Liver (tissue), 9 donors: ENCODE data around the gene ANKRD9. TPM values are rescaled to one million over a fixed set of nuclear protein-coding genes. Genes with fewer than 3 reads are reported as not detected.

ENCODE experiments used
- DNase-seq: peaks from one replicate; pipeline ENCODE4 v3.0.0-alpha.2; 2017; ENCODE audit warnings: low spot score
- H3K27ac ChIP-seq, 2 donors: one replicate each; pipeline ENCODE4 v1.7.0; 2013; ENCODE audit warnings: inconsistent platforms in 2 of 2, low read length in 2 of 2, control low read depth in 1 of 2, low read depth in 1 of 2, mild to moderate bottlenecking in 1 of 2
- H3K27me3 ChIP-seq, 4 donors: one replicate each; pipeline versions ENCODE4 v1.6.1 to v1.7.0; 2013; ENCODE audit warnings: low read length in 3 of 4, inconsistent platforms in 1 of 4, mild to moderate bottlenecking in 1 of 4, moderate library complexity in 1 of 4; ENCODE audit not compliant: control insufficient read depth in 4 of 4, insufficient read depth in 4 of 4
- H3K36me3 ChIP-seq, 4 donors: one replicate each; pipeline versions ENCODE4 v1.6.1 to v1.7.0; 2013; ENCODE audit warnings: low read length in 3 of 4, mild to moderate bottlenecking in 3 of 4, low read depth in 1 of 4, moderate library complexity in 1 of 4; ENCODE audit not compliant: control insufficient read depth in 4 of 4, insufficient read depth in 3 of 4
- H3K4me1 ChIP-seq, 4 donors: one replicate each; pipeline versions ENCODE4 v1.6.1 to v1.7.0; 2013; ENCODE audit warnings: low read length in 3 of 4, mild to moderate bottlenecking in 3 of 4, moderate library complexity in 1 of 4; ENCODE audit not compliant: control insufficient read depth in 4 of 4, insufficient read depth in 4 of 4
- H3K4me3 ChIP-seq, 3 donors: one replicate each; pipeline versions ENCODE4 v1.6.1 to v1.7.0; 2013; ENCODE audit warnings: low read length in 3 of 3, control low read depth in 1 of 3, low read depth in 1 of 3, mild to moderate bottlenecking in 1 of 3
- H3K9ac ChIP-seq, 2 donors: one replicate each; pipeline ENCODE4 v1.7.0; 2013; ENCODE audit warnings: low read length in 2 of 2, mild to moderate bottlenecking in 2 of 2, moderate library complexity in 2 of 2, control low read depth in 1 of 2, low read depth in 1 of 2
- H3K9me3 ChIP-seq, 4 donors: one replicate each; pipeline versions ENCODE4 v1.6.1 to v1.7.0; 2013; ENCODE audit warnings: low read length in 3 of 4; ENCODE audit not compliant: control insufficient read depth in 4 of 4
- ATF3 ChIP-seq: IDR thresholded peaks from 2 replicates; pipeline ENCODE4 v1.6.1; 2016; ENCODE audit warnings: antibody characterized with exemption
- EGR1 ChIP-seq, 2 donors: IDR thresholded peaks; 2 replicates each; pipeline ENCODE4 v1.6.1; 2016 to 2018; ENCODE audit warnings: antibody characterized with exemption in 2 of 2, low read depth in 2 of 2
- FOXA1 ChIP-seq: IDR thresholded peaks from 2 replicates; pipeline ENCODE4 v1.6.1; 2016; ENCODE audit warnings: antibody characterized with exemption
- FOXA2 ChIP-seq: IDR thresholded peaks from 2 replicates; pipeline ENCODE4 v1.6.1; 2016; ENCODE audit warnings: antibody characterized with exemption
- GABPA ChIP-seq, 2 donors: IDR thresholded peaks in 1 of 2; conservative IDR thresholded peaks in 1 of 2; 2 replicates each; pipeline ENCODE4 v1.6.1; 2016; ENCODE audit warnings: antibody characterized with exemption in 2 of 2, mild to moderate bottlenecking in 1 of 2, moderate library complexity in 1 of 2
- HNF4A ChIP-seq, 2 donors: conservative IDR thresholded peaks; 2 replicates each; pipeline ENCODE4 v1.6.1; 2016; ENCODE audit warnings: antibody characterized with exemption in 2 of 2, mild to moderate bottlenecking in 2 of 2
- HNF4G ChIP-seq: IDR thresholded peaks from 2 replicates; pipeline ENCODE4 v1.6.1; 2016; ENCODE audit warnings: antibody characterized with exemption
- MAX ChIP-seq: IDR thresholded peaks from 2 replicates; pipeline ENCODE4 v1.6.1; 2016; ENCODE audit warnings: antibody characterized with exemption
- NR2F2 ChIP-seq: IDR thresholded peaks from 2 replicates; pipeline ENCODE4 v1.6.1; 2016; ENCODE audit warnings: antibody characterized with exemption
- RAD21 ChIP-seq, 2 donors: IDR thresholded peaks; 2 replicates each; pipeline ENCODE4 v1.6.1; 2016; ENCODE audit warnings: antibody characterized with exemption in 2 of 2, mild to moderate bottlenecking in 2 of 2
- REST ChIP-seq: IDR thresholded peaks from 2 replicates; pipeline ENCODE4 v1.6.1; 2016; ENCODE audit warnings: antibody characterized with exemption, mild to moderate bottlenecking
- RXRA ChIP-seq, 2 donors: IDR thresholded peaks; 2 replicates each; pipeline ENCODE4 v1.6.1; 2017 to 2018; ENCODE audit warnings: antibody characterized with exemption in 2 of 2, mild to moderate bottlenecking in 1 of 2
- SP1 ChIP-seq: IDR thresholded peaks from 2 replicates; pipeline ENCODE4 v1.6.1; 2018; ENCODE audit warnings: antibody characterized with exemption, mild to moderate bottlenecking
- TAF1 ChIP-seq: conservative IDR thresholded peaks from 2 replicates; pipeline ENCODE4 v1.6.1; 2016; ENCODE audit warnings: antibody characterized with exemption, mild to moderate bottlenecking
- ZBTB33 ChIP-seq: IDR thresholded peaks from 2 replicates; pipeline ENCODE4 v1.6.1; 2016; ENCODE audit warnings: antibody characterized with exemption
- WGBS: extraction: QIAGEN DNeasy Blood & Tissue Kit; methylation state at CpG from one replicate; pipeline ENCODE4 v1.1.7; 2013; 5-methylcytosine and 5-hydroxymethylcytosine counted together
- polyA plus RNA-seq, 2 donors: library from polyadenylated mRNA; stranded (reverse) in 1 of 2; unstranded in 1 of 2; fragments of 200-250 nt in 1 of 2; fragments of >200 nt in 1 of 2; fragmentation: Nextera tagmentation in 1 of 2; extraction: Ambion mirVana in 1 of 2; gene quantifications; one replicate each; pipeline versions ENCODE4 v1.2.1 to v1.2.3, GENCODE V29; 2013 to 2015
- total RNA-seq, 2 donors: library from RNA; depleted of rRNA; stranded (reverse); fragments of >200 nt; gene quantifications; one replicate each; pipeline ENCODE4 v1.2.3, GENCODE V29; 2014
- donor health status: healthy.
- donor health status: healthy.
- donor health status: healthy.
- donor health status: healthy.
- donor health status: healthy.

Gene ANKRD9
- total and polyA plus RNA-seq, 4 donors = 1.5 to 67.5 (median 7.5) TPM

GRCh38 chr14:102556098-102556677 lies 46.6 kb upstream of the ANKRD9 start:
- TF ChIP-seq ATF3 (no peak), EGR1 (IDR thresholded peaks at IDR 0.05; ENCODE audit: low read depth in 2 of 2) (no peak), ZBTB33 (no peak), FOXA2 (no peak), RXRA (IDR thresholded peaks at IDR 0.05) (no peak), FOXA1 (no peak), HNF4G (no peak), MAX (no peak), REST (no peak), GABPA (IDR thresholded peaks at IDR 0.05 in 1 of 2, conservative IDR thresholded peaks at IDR 0.05 in 1 of 2) (no peak), SP1 (no peak), NR2F2 (no peak), HNF4A (conservative IDR thresholded peaks at IDR 0.05) (no peak), TAF1 (no peak), RAD21 (IDR thresholded peaks at IDR 0.05) (no peak)
- Histone ChIP-seq H3K36me3 (no peaks in the 10 kb centered on the region), H3K4me1 (peaks cover 0 to 6% (median 2%) of the 10 kb centered on the region in 4 donors), H3K9ac (no peak overlapping the region), H3K9me3 (no peaks in the 10 kb centered on the region), H3K27ac (no peak overlapping the region), H3K27me3 (no peaks in the 10 kb centered on the region), H3K4me3 (no peak overlapping the region)
- WGBS = 99% methylated on average over 14 of the region's 14 CpGs
- no peak for DNase-seq

GRCh38 chr14:102554821-102555819 lies 45.5 kb upstream of the ANKRD9 start:
- Histone ChIP-seq H3K4me3 (peak overlapping the region; percentile 59 to 89 (median 68)), H3K27ac (no peak overlapping the region), H3K4me1 (peaks cover 0 to 6% (median 2%) of the 10 kb centered on the region in 4 donors), H3K36me3 (no peaks in the 10 kb centered on the region), H3K9ac (peak overlapping the region in 1 of 2 donors; percentile 71), H3K9me3 (no peaks in the 10 kb centered on the region), H3K27me3 (no peaks in the 10 kb centered on the region)
- 6% methylated on average over 94 of the region's 94 CpGs for WGBS
- TF ChIP-seq HNF4A (conservative IDR thresholded peaks at IDR 0.05) (peak; percentile 28 to 38), REST (no peak)
- DNase-seq = peak; percentile 58
